NB4 (cell line): ENCODE data around the gene LRP11.

Source experiments
- CTCF ChIP-seq: IDR thresholded peaks from one replicate; pipeline ENCODE4 v1.5.1; 2012; ENCODE audit warnings: low read depth, low read length
- POLR2A ChIP-seq: IDR thresholded peaks from 2 replicates; pipeline ENCODE4 v1.6.1; 2011; ENCODE audit warnings: mild to moderate bottlenecking; ENCODE audit not compliant: insufficient read length; ENCODE audit errors: extremely low read depth
- TF ChIP-seq, protein P1 (sequence below): IDR thresholded peaks from 2 replicates; pipeline ENCODE4 v1.6.1; 2011; ENCODE audit warnings: low read depth, low read length

- TF ChIP-seq POLR2A (no peak), CTCF (no peak)
- TF ChIP-seq, protein P1, sequence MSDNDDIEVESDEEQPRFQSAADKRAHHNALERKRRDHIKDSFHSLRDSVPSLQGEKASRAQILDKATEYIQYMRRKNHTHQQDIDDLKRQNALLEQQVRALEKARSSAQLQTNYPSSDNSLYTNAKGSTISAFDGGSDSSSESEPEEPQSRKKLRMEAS = no peak
Observed at GRCh38 chr6:149888093-149888492, 23.9 kb upstream of the LRP11 start.
